GM13976 (cell line): ENCODE measurements around the gene EIF2S2.

ENCODE experiments used
- DNase-seq: peaks from one replicate; pipeline ENCODE4 v3.0.0; 2012; ENCODE audit warnings: low spot score
- in situ Hi-C: fragments of 300-500 bp; cut with MboI; formaldehyde crosslinking; loops from one replicate; pipeline ENCODE4 v1.12.0; 2022; ENCODE audit warnings: low sequenced_read_pairs, mixed read lengths, inconsistent platforms; ENCODE audit not compliant: unreplicated experiment
- TF ChIP-seq, protein P1 (sequence below): IDR thresholded peaks from 2 replicates; pipeline ENCODE4 v1.5.1; 2012; ENCODE audit warnings: borderline replicate concordance, mild to moderate bottlenecking; ENCODE audit not compliant: insufficient read depth; ENCODE audit errors: extremely low read depth, missing control alignments, control extremely low read depth

Gene EIF2S2

DNA sequence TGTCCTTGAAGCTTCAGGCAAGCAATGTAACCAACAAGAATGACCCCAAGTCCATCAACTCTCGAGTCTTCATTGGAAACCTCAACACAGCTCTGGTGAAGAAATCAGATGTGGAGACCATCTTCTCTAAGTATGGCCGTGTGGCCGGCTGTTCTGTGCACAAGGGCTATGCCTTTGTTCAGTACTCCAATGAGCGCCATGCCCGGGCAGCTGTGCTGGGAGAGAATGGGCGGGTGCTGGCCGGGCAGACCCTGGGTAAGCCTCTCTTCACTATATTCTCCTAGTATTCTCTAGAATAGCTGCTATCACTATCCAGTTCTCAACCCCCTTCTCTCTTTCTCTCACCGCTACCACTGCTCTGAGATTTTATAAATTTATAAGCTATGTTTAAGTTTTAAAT lies 40.0 kb downstream of the EIF2S2 start:
- no peak for DNase-seq
- in situ Hi-C loops = no loop called here
- TF ChIP-seq, protein P1, sequence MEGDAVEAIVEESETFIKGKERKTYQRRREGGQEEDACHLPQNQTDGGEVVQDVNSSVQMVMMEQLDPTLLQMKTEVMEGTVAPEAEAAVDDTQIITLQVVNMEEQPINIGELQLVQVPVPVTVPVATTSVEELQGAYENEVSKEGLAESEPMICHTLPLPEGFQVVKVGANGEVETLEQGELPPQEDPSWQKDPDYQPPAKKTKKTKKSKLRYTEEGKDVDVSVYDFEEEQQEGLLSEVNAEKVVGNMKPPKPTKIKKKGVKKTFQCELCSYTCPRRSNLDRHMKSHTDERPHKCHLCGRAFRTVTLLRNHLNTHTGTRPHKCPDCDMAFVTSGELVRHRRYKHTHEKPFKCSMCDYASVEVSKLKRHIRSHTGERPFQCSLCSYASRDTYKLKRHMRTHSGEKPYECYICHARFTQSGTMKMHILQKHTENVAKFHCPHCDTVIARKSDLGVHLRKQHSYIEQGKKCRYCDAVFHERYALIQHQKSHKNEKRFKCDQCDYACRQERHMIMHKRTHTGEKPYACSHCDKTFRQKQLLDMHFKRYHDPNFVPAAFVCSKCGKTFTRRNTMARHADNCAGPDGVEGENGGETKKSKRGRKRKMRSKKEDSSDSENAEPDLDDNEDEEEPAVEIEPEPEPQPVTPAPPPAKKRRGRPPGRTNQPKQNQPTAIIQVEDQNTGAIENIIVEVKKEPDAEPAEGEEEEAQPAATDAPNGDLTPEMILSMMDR = no peak

DNA sequence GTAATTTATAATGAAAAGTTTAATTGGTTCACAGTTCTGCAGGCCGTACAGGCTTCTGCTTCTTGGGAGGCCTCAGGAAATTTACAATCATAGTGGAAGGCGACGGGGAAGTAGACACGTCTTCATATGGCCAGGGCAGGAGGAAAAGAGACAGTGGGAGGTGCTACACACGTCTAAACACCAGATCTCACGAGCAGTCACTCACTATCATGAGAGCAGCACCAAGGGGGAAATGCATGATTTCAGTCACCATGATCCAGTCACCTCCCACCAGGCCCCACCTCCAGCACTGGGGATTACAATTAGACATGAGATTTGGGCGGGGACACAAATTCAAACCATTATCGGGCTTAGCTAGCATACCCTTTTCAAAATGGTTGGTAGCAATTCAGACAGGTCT lies 41.2 kb downstream of the EIF2S2 start:
- TF ChIP-seq, protein P1 = no peak
- no peak for DNase-seq
- in situ Hi-C loops = no loop called here

- no peak for DNase-seq
- TF ChIP-seq, protein P1 = no peak
- in situ Hi-C loops = no loop called here
These were observed 42.0 kb downstream of the EIF2S2 start for GRCh38 chr20:34070079-34070439.

DNA sequence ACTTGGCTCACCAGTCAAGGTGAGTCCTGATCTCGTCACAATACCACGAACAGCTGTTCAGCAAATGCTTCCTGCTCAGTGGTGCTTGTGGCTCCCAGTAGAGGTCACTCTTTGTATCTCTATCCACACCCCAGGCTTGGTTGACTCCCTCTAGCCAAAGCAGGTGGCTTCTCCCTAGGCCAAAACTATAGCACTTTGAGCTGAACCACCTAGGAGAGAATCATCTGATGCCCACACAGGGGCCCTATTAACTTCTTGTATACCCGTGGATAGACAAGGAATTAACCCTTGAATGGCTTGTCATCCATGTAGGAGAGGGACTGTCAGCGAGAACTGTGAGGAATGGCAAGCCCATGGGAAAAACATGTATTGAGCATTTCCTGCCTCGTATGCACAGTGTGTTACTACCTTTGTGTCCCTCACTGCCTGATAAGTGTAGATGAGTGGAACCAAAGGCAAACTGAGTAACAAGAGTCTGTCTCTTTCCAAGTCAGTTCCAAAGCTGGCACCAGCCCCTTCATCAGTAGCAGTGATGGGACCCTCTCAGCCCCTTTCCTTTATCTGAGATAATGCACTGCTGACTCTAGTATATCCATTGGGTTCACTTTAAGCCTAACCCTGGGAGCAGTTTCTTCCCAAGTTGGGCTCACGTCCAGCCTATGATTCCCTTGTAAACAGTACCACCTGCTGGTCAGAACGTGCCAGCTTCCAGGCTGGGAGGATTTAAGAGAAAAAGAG lies 42.5 kb downstream of the EIF2S2 start:
- in situ Hi-C loops = no loop called here
- TF ChIP-seq, protein P1 = peak; percentile 70
- peak; percentile 56 for DNase-seq

- in situ Hi-C loops = no loop called here
- no peak for DNase-seq
- TF ChIP-seq, protein P1 = no peak
These were observed 44.0 kb downstream of the EIF2S2 start for GRCh38 chr20:34068001-34068400.

DNA sequence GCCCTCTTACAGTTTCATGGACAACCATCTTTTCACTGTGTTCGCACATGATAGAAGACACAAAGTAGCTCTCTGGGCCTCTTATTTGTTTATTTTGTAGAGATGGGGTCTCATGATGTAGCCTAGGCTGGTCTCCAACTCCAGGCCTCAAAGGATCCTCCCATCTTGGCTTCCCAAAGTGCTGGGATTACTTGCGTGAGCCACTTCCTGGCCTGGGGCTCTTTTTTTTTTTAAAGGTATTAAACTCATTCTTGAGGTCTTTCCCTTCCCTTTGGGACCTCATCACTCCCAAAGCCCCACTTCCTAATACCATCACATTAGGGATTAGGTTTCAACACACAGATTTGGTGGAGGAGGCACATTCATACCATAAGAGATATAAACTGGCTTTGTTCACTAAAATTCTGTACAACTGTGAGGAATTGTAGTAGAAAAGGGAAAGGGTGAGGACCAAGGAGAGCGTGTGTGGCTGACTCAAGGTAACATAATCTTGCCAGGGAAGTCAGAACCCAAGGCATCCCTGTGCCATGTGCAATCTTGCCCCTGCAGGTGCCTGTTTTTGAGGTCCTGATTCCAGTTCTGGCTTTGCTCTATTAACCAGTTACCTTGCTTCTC lies 45.5 kb downstream of the EIF2S2 start:
- TF ChIP-seq, protein P1 = no peak
- no peak for DNase-seq
- in situ Hi-C loops = no loop called here
